ENCODE measurements around the gene SEZ6L. TPM values are rescaled to one million over a fixed set of nuclear protein-coding genes. Genes with fewer than 3 reads are reported as not detected.

The SEZ6L gene
- total RNA-seq, 1 experiment from 2014 or later = not detected

DNA sequence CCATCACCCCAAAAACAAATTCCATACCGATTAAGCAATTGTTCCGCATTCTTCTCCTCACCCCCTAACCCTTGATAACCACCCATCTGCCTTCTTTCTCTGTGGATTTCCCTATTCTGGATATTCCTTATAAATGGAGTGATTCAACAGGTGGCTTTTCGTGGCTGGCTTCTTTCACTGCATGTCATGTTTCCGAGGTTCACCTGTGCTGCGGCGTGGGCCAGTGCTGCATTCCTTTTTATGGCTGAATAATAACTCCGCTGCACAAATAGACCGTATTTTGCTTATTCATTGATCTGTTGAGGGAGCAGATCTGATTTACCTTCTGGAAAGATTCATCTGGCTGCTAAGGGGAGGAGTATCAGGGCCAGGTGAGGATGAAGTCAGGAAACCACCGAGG is 165.0 kb downstream of the SEZ6L start:
- intact Hi-C loops (cut with micrococcal nuclease) = loop anchor here (5.0 kb wide), 1 partner anchor 482 kb away; no protein-coding TSS in a partner anchor

DNA sequence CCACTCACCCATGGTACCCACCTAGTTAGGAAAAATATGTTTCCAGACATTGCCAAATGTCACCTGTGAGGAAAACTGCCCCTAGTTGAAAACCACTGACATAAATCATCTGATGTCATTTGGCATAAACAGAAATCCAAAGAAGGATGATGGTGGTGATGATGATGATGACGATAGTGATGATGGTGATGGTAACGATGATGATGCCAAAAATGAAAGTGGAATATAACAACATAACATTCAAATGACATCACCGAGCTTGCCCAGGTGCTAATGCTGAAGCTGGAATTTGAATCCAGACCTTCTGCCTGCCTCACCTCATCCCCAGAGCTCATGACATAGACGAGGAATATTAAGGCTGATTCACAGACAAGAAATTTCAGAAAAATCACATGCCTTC is 167.5 kb downstream of the SEZ6L start:
- H3K9ac ChIP-seq (ENCODE audit: low read length) = no peak overlapping the region
- H3K9me2 ChIP-seq (ENCODE audit: insufficient read depth) = no peaks in the 10 kb centered on the region
- H3K4me2 ChIP-seq (ENCODE audit: low read length) = no peak overlapping the region
- H3K27me3 ChIP-seq (ENCODE audit: insufficient read depth, low read length) = peaks cover 87% of the 10 kb centered on the region
- no peaks in the 10 kb centered on the region for H3K9me3 ChIP-seq (ENCODE audit: control insufficient read depth in 1 of 2, insufficient read depth in 1 of 2, low read depth in 1 of 2, low read length in 2 of 2)
- ChIA-PET RAD21 (ENCODE audit: low non-redundant PET in 1 of 2, low total read pairs in 2 of 2, uncharacterized antibody in 2 of 2, unreplicated experiment in 2 of 2) (no interaction called here), CTCF (no interaction called here), POLR2A (no interaction called here)
- H3K79me2 ChIP-seq (ENCODE audit: insufficient read depth, low read length) = no peaks in the 10 kb centered on the region
- H3K4me3 ChIP-seq (replicated peaks in 1 of 2; ENCODE audit: low read depth in 1 of 2, low read length in 2 of 2) = no peak overlapping the region
- no peaks in the 10 kb centered on the region for H4K20me1 ChIP-seq (ENCODE audit: insufficient read depth)
- no TSS peak for BruUV-seq (replicated peaks)
- H2AFZ ChIP-seq (ENCODE audit: low read depth, low read length, poor library complexity, severe bottlenecking) = no peak overlapping the region
- DNase-seq (ENCODE audit: low read depth, low spot score) = no peak
- H3K27ac ChIP-seq (ENCODE audit: low read depth, low read length) = no peak overlapping the region
- H3K36me3 ChIP-seq (ENCODE audit: control insufficient read depth in 1 of 2, insufficient read depth in 2 of 2, low read length in 2 of 2) = no peaks in the 10 kb centered on the region
- intact Hi-C loops (cut with micrococcal nuclease) = no loop called here
- no peak for ATAC-seq
- H3K4me1 ChIP-seq (ENCODE audit: control insufficient read depth in 1 of 2, insufficient read depth in 2 of 2, low read length in 2 of 2) = no peaks in the 10 kb centered on the region
- no peak for TF ChIP-seq FOSL1 (IDR thresholded peaks at IDR 0.05; ENCODE audit: low read depth)
- TF ChIP-seq SP1 (IDR thresholded peaks at IDR 0.05; ENCODE audit: low read depth) = no peak
- no peak for TF ChIP-seq JUND (IDR thresholded peaks at IDR 0.05)
- TF ChIP-seq, protein P1, sequence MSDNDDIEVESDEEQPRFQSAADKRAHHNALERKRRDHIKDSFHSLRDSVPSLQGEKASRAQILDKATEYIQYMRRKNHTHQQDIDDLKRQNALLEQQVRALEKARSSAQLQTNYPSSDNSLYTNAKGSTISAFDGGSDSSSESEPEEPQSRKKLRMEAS (IDR thresholded peaks at IDR 0.05) = no peak
- no peak for TF ChIP-seq TCF7L2 (IDR thresholded peaks at IDR 0.05; ENCODE audit: borderline replicate concordance, extremely low read depth, insufficient read depth, insufficient read length)
- no peak for TF ChIP-seq YY1 (IDR thresholded peaks at IDR 0.05; ENCODE audit: extremely low read depth, insufficient replicate concordance, low read depth, low read length)
- TF ChIP-seq, protein P2, sequence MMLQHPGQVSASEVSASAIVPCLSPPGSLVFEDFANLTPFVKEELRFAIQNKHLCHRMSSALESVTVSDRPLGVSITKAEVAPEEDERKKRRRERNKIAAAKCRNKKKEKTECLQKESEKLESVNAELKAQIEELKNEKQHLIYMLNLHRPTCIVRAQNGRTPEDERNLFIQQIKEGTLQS (IDR thresholded peaks at IDR 0.05) = no peak
- TF ChIP-seq, protein P3, sequence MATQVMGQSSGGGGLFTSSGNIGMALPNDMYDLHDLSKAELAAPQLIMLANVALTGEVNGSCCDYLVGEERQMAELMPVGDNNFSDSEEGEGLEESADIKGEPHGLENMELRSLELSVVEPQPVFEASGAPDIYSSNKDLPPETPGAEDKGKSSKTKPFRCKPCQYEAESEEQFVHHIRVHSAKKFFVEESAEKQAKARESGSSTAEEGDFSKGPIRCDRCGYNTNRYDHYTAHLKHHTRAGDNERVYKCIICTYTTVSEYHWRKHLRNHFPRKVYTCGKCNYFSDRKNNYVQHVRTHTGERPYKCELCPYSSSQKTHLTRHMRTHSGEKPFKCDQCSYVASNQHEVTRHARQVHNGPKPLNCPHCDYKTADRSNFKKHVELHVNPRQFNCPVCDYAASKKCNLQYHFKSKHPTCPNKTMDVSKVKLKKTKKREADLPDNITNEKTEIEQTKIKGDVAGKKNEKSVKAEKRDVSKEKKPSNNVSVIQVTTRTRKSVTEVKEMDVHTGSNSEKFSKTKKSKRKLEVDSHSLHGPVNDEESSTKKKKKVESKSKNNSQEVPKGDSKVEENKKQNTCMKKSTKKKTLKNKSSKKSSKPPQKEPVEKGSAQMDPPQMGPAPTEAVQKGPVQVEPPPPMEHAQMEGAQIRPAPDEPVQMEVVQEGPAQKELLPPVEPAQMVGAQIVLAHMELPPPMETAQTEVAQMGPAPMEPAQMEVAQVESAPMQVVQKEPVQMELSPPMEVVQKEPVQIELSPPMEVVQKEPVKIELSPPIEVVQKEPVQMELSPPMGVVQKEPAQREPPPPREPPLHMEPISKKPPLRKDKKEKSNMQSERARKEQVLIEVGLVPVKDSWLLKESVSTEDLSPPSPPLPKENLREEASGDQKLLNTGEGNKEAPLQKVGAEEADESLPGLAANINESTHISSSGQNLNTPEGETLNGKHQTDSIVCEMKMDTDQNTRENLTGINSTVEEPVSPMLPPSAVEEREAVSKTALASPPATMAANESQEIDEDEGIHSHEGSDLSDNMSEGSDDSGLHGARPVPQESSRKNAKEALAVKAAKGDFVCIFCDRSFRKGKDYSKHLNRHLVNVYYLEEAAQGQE (IDR thresholded peaks at IDR 0.05; ENCODE audit: low read depth) = no peak
- TF ChIP-seq SRF (IDR thresholded peaks at IDR 0.05; ENCODE audit: low read depth) = no peak
- TF ChIP-seq ZNF274 (IDR thresholded peaks at IDR 0.05; ENCODE audit: low read depth, low read length) = no peak
- no peak for TF ChIP-seq SIN3A (IDR thresholded peaks at IDR 0.05; ENCODE audit: low read depth)
- TF ChIP-seq CEBPB (IDR thresholded peaks at IDR 0.05; ENCODE audit: low read depth) = no peak
- no peak for TF ChIP-seq ELF1 (IDR thresholded peaks at IDR 0.05; ENCODE audit: borderline replicate concordance, low read depth)
- no peak for TF ChIP-seq ZFX (IDR thresholded peaks at IDR 0.05)
- TF ChIP-seq CBX3 (IDR thresholded peaks at IDR 0.05; ENCODE audit: low read depth) = no peak
- TF ChIP-seq, protein P4, sequence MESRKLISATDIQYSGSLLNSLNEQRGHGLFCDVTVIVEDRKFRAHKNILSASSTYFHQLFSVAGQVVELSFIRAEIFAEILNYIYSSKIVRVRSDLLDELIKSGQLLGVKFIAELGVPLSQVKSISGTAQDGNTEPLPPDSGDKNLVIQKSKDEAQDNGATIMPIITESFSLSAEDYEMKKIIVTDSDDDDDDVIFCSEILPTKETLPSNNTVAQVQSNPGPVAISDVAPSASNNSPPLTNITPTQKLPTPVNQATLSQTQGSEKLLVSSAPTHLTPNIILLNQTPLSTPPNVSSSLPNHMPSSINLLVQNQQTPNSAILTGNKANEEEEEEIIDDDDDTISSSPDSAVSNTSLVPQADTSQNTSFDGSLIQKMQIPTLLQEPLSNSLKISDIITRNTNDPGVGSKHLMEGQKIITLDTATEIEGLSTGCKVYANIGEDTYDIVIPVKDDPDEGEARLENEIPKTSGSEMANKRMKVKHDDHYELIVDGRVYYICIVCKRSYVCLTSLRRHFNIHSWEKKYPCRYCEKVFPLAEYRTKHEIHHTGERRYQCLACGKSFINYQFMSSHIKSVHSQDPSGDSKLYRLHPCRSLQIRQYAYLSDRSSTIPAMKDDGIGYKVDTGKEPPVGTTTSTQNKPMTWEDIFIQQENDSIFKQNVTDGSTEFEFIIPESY (IDR thresholded peaks at IDR 0.05; ENCODE audit: extremely low read depth, insufficient replicate concordance, low read length) = no peak

More for the DNA sequence above, 165.0 kb downstream of the SEZ6L start:
- CTCF ChIA-PET = no interaction called here
- DNase-seq (ENCODE audit: low read depth, low spot score) (no peak), ATAC-seq (no peak)
- BruUV-seq (replicated peaks) = no TSS peak
- TF ChIP-seq EZH2 (IDR thresholded peaks at IDR 0.05) = peak; percentile 89; the same call in 1 of the 2 replicates
- no peak for TF ChIP-seq POLR2AphosphoS5 (IDR thresholded peaks at IDR 0.05; ENCODE audit: low read depth, low read length)
- Histone ChIP-seq H3K27ac (ENCODE audit: low read depth, low read length) (no peak overlapping the region), H3K4me1 (ENCODE audit: control insufficient read depth in 1 of 2, insufficient read depth in 2 of 2, low read length in 2 of 2) (no peaks in the 10 kb centered on the region), H3K9me3 (ENCODE audit: control insufficient read depth in 1 of 2, insufficient read depth in 1 of 2, low read depth in 1 of 2, low read length in 2 of 2) (no peaks in the 10 kb centered on the region), H3K4me2 (ENCODE audit: low read length) (no peak overlapping the region), H3K9me2 (ENCODE audit: insufficient read depth) (no peaks in the 10 kb centered on the region), H4K20me1 (ENCODE audit: insufficient read depth) (no peaks in the 10 kb centered on the region), H3K9ac (ENCODE audit: low read length) (no peak overlapping the region), H2AFZ (ENCODE audit: low read depth, low read length, poor library complexity, severe bottlenecking) (no peak overlapping the region), H3K4me3 (replicated peaks in 1 of 2; ENCODE audit: low read depth in 1 of 2, low read length in 2 of 2) (no peak overlapping the region), H3K79me2 (ENCODE audit: insufficient read depth, low read length) (no peaks in the 10 kb centered on the region), H3K36me3 (ENCODE audit: control insufficient read depth in 1 of 2, insufficient read depth in 2 of 2, low read length in 2 of 2) (no peaks in the 10 kb centered on the region), H3K27me3 (ENCODE audit: insufficient read depth, low read length) (peaks cover 63% of the 10 kb centered on the region)
- POLR2A ChIA-PET = no interaction called here
- RAD21 ChIA-PET (ENCODE audit: low non-redundant PET in 1 of 2, low total read pairs in 2 of 2, uncharacterized antibody in 2 of 2, unreplicated experiment in 2 of 2) = no interaction called here

Data from HCT116 (cell line).